Measurements from ENCODE around the gene KLC1.

The KLC1 gene

GRCh38 chr14:103713304-103714062, 84.5 kb downstream of the KLC1 start:
- Histone ChIP-seq H3K4me2 (ENCODE audit: low read length) (peak overlapping the region; percentile 84), H4K20me1 (ENCODE audit: control insufficient read depth, insufficient read depth, low read depth, low read length) (peaks cover 5% of the 10 kb centered on the region; the same call in 1 of the 2 replicates), H3K4me3 (ENCODE audit: low read length) (peak overlapping the region; percentile 82), H3F3A (ENCODE audit: control insufficient read depth, insufficient read depth) (no peaks in the 10 kb centered on the region), H3K36me3 (ENCODE audit: control insufficient read depth, low read length) (peaks cover 61% of the 10 kb centered on the region), H3K27me3 (ENCODE audit: control insufficient read depth, low read length) (no peaks in the 10 kb centered on the region), H3K79me2 (ENCODE audit: control insufficient read depth, low read length) (peaks cover 85% of the 10 kb centered on the region), H3K9me2 (replicated peaks; ENCODE audit: control insufficient read depth, low read length) (no peaks in the 10 kb centered on the region), H3K27ac (ENCODE audit: low read depth, low read length) (no peak overlapping the region), H3K4me1 (ENCODE audit: control insufficient read depth, low read length) (peaks cover 29% of the 10 kb centered on the region), H3K9me3 (ENCODE audit: control insufficient read depth, insufficient read depth, low read length) (no peaks in the 10 kb centered on the region)
- TF ChIP-seq CTCF (IDR thresholded peaks at IDR 0.05; ENCODE audit: low read depth, low read length, poor library complexity, severe bottlenecking) (no peak), EZH2phosphoT487 (IDR thresholded peaks at IDR 0.05; ENCODE audit: borderline replicate concordance, low read length) (no peak)

- peaks cover 54% of the 10 kb centered on the region for H3K36me3 ChIP-seq (ENCODE audit: control insufficient read depth, low read length)
- H3K4me1 ChIP-seq (ENCODE audit: control insufficient read depth, low read length): peaks cover 34% of the 10 kb centered on the region
- no peaks in the 10 kb centered on the region for H3K9me3 ChIP-seq (ENCODE audit: control insufficient read depth, insufficient read depth, low read length)
- H3K4me2 ChIP-seq (ENCODE audit: low read length): peak overlapping the region; percentile 84
- peak overlapping the region; percentile 62; the same call in 1 of the 2 replicates for H3K27ac ChIP-seq (ENCODE audit: low read depth, low read length)
- TF ChIP-seq CTCF (IDR thresholded peaks at IDR 0.05; ENCODE audit: low read depth, low read length, poor library complexity, severe bottlenecking) (no peak), EZH2phosphoT487 (IDR thresholded peaks at IDR 0.05; ENCODE audit: borderline replicate concordance, low read length) (no peak)
- no peaks in the 10 kb centered on the region for H3K9me2 ChIP-seq (replicated peaks; ENCODE audit: control insufficient read depth, low read length)
- peak overlapping the region; percentile 82 for H3K4me3 ChIP-seq (ENCODE audit: low read length)
- no peaks in the 10 kb centered on the region for H3F3A ChIP-seq (ENCODE audit: control insufficient read depth, insufficient read depth)
- peaks cover 86% of the 10 kb centered on the region for H3K79me2 ChIP-seq (ENCODE audit: control insufficient read depth, low read length)
- H4K20me1 ChIP-seq (ENCODE audit: control insufficient read depth, insufficient read depth, low read depth, low read length): peaks cover 5% of the 10 kb centered on the region; the same call in 1 of the 2 replicates
- no peaks in the 10 kb centered on the region for H3K27me3 ChIP-seq (ENCODE audit: control insufficient read depth, low read length)
These were observed 85.2 kb downstream of the KLC1 start for GRCh38 chr14:103714063-103714724.

GRCh38 chr14:103715052-103716000, 86.3 kb downstream of the KLC1 start, which contains the start of the genes XRCC3 and ZFYVE21:
XRCC3 (minus strand) TSS chr14:103715451; CDS start chr14:103711087, 4,364 bp downstream.
ZFYVE21 (plus strand) TSS chr14:103715810; CDS start chr14:103715842, 32 bp downstream.
- H3K27ac ChIP-seq (ENCODE audit: low read depth, low read length): peak within 1 kb of the TSS; percentile 62
- no peaks in the 10 kb centered on the region for H3F3A ChIP-seq (ENCODE audit: control insufficient read depth, insufficient read depth)
- H3K36me3 ChIP-seq (ENCODE audit: control insufficient read depth, low read length): peaks cover 43% of the 10 kb centered on the region
- peaks cover 34% of the 10 kb centered on the region for H3K4me1 ChIP-seq (ENCODE audit: control insufficient read depth, low read length)
- H3K27me3 ChIP-seq (ENCODE audit: control insufficient read depth, low read length): no peaks in the 10 kb centered on the region
- H3K9me2 ChIP-seq (replicated peaks; ENCODE audit: control insufficient read depth, low read length): no peaks in the 10 kb centered on the region
- H3K9me3 ChIP-seq (ENCODE audit: control insufficient read depth, insufficient read depth, low read length): no peaks in the 10 kb centered on the region
- peak within 1 kb of the TSS; percentile 85 for H3K4me2 ChIP-seq (ENCODE audit: low read length)
- TF ChIP-seq EZH2phosphoT487 (IDR thresholded peaks at IDR 0.05; ENCODE audit: borderline replicate concordance, low read length) (no peak), CTCF (IDR thresholded peaks at IDR 0.05; ENCODE audit: low read depth, low read length, poor library complexity, severe bottlenecking) (no peak)
- peak within 1 kb of the TSS; percentile 82 for H3K4me3 ChIP-seq (ENCODE audit: low read length)
- H4K20me1 ChIP-seq (ENCODE audit: control insufficient read depth, insufficient read depth, low read depth, low read length): peaks cover 5% of the 10 kb centered on the region; the same call in 1 of the 2 replicates
- peaks cover 87% of the 10 kb centered on the region for H3K79me2 ChIP-seq (ENCODE audit: control insufficient read depth, low read length)

All from DOHH2 (cell line).